HG03196 (cell line): Measurements from ENCODE around the gene CAPN5.
A peak's percentile ranks its signal among the peaks of the same experiment; 100 is the strongest.
"Not testable (repeated sequence)": the region's sequence is repeated elsewhere in the genome, so short reads cannot be mapped to it uniquely, and the experiment has no call there.

Experiments
- ATAC-seq: cut with Tn5 transposase; IDR thresholded peaks from one replicate; pipeline ENCODE4 v1.9.1; 2021; ENCODE audit not compliant: unreplicated experiment

The CAPN5 gene

DNA sequence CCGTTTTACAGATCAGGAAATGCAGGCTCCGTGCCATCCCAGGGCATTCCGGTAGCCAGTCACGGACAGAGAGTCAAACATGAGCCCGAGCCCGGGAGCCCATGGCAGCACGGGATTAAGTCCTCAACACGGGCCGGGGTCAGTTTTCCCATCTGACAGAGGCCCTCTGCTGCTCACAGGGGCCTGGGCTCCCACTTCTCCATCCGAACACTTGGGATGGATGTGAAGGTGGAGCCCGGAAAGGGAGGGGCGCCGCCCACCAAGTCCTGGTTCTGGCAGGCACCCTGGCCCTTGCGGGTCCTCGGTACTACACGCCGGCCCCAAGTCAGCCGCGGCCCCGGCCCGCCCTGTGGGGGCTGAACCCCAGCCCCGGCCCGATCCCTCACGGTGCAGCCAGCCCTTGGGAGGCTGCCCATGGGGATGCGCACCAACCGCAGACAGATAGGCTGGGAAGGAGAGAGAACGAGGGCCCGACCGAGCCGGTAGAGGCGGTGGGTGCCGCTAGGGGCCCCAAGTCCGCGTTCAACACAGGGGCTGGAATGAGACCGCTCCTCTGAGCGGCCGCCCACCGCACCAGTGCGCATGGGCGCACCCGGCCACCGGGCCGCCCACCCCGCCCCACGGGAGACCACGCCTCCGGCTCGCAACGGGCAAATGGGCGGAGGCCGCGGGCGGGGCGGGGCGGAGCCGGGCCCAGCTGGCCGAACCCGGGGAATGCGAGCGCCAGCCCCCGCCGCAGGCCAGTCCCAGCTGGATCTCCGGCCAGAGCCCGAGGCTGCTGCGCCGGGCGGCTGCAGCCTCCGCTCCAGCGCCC lies at the start of gene CAPN5:
Gene CAPN5, plus strand, starts transcription at position 743 of the 814 bp plus-strand sequence. CDS start 17,916 bp downstream, outside the sequence.
- ATAC-seq = peak; percentile 85

DNA sequence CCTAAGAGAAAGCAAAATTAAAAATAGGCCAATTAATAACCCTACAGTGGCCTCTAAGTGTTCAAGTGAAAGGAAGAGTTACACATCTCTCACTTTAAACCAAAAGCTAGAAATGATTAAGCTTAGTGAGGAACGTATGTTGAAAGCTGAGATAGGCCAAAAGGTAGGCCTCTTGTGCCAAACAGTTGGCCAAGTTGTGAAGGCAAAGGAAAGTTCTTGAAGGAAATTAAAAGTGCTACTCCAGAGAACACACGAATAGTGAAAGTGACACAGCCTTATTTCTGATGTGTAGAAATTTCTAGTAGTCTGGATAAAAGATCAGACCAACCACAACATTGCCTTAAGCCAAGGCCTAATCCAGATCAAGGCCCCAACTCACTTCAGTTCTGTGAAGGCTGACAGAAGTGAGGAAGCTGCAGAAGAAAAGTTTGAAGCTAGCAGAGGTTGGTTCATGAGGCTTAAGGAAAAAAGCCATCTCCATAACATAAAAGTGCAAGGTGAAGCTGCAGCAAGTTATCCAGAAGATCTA lies 48.3 kb upstream of the CAPN5 start:
- ATAC-seq = not testable (repeated sequence)

- ATAC-seq = no peak
These were observed 46.7 kb upstream of the CAPN5 start for GRCh38 chr11:77019976-77020595.

- no peak for ATAC-seq
These were observed 46.0 kb upstream of the CAPN5 start for GRCh38 chr11:77020734-77021133.

DNA sequence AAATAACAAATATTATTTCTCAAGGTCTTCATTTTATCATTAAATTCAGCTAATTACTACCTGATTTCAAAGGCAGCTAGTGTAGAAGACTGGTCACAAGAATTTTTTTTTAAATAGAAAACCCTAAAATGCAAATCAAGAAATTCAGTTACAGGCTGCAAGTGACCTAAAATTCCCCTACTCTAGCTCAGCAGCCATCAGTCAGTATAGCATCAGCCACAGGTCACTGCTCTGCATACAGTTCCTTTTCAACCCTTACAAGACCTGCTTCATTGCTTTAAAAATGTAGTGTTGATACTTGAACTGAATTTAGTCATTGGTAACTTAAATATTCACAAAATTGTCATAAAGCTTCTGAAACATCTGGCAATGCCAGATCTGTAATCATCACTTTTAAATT lies 42.0 kb upstream of the CAPN5 start:
- no peak for ATAC-seq

- no peak for ATAC-seq
These were observed 40.5 kb upstream of the CAPN5 start for GRCh38 chr11:77026221-77026620.

- no peak for ATAC-seq
These were observed 40.0 kb upstream of the CAPN5 start for GRCh38 chr11:77026743-77027142.

DNA sequence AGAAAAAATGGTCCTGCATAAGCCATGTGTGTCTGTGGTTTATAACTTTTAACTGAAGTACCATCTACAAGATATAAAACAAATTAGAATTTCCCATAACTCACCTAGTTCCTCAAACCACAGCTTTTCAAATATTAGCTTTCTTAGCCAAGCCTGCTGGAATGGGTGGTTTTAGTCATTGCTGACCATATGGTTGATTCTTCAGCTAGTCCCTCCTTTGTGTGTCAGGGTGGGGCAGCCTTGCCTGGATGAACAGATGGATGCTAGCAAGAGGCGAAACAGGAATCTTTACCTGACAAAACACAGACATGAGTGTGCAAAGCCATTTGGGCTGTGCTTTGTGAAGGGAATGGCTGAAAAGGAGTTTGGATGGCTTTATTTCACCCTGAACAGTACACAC lies 39.5 kb upstream of the CAPN5 start:
- no peak for ATAC-seq

- no peak for ATAC-seq
These were observed 36.9 kb upstream of the CAPN5 start for GRCh38 chr11:77029829-77030228.

DNA sequence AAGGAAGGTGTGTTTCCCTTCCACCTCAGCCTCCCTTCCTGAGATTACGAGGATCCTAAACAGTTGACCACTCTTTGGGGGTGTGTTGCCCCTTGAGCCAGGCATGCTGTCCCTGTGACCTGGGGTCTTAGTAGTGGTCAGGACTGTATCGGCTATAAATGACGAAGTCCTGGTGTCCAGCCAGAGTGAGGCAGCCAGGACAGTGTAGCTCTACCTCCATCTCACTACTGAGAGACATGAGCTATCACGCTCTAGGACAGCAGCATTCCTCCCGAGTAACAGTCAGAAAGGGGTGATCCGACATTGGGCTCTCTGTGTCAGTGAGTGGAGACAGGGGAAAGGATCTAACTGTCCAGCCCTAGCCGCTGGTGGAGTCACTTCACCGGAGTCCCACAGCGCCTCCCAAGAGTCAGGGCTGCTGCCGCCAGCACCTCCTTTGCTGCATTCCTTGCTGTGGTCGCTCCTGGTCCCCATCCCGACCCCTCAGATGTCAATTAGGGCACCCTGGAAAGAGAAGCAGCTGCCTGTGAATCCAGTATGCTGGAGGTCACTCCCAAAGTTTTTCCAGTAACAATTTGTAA lies 35.8 kb upstream of the CAPN5 start:
- ATAC-seq = no peak

DNA sequence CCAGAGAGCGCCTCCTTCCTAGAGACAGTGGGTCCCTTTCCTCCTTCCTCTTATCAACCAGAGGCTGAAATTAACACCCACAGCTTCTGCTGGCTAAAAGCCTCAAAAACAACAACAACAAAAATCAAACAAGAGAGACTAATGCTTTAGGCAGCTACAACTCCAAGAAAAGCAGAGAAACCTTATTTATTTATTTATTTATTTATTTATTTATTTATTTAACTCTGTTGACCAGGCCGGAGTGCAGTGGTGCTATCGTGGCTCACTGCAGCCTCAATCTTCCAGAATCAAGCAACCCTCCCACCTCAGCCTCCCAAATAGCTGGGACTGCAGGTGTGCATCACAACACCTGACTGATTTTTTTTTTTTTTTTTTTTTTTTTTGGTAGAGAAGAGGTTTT lies 35.2 kb upstream of the CAPN5 start:
- no peak for ATAC-seq

DNA sequence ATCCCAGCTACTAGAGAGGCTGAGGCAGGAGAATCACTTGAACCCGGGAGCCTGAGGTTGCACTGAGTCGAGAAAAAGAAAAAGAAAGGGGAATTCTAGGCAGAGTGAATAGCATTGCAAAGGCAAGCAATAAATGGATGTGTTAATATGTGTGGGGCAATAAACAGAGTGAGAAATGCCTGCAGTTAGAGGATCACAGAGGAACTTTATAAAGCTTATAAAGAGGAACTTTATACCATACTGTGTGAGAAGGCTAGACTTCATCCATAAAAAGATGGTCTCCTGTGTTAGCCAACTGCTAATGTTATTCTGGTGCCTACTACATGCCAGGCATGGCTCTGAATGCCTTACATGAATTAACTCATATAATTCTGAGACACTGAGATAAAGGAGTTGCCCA lies 31.7 kb upstream of the CAPN5 start:
- no peak for ATAC-seq

DNA sequence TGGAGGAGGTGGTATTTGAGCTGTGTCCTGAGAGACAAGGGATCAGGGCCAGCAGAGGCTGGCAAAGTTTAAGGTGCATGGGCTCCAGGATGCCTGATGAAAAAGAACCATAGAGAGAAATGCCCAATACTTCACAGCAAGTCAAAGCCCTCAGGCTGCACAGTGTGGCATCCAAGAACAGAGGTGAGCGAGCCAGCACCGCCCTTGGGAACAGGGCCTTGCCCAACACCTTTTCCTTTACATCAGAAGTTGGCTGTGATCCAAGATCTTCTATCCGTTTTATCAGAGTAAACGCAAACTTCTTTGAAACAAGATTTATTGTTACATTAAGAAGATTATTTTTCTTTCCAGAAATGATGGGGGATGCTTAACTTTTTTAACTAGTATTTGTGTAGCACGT lies 31.2 kb upstream of the CAPN5 start:
- no peak for ATAC-seq

- no peak for ATAC-seq
These were observed 30.4 kb upstream of the CAPN5 start for GRCh38 chr11:77036398-77036797.

GRCh38 chr11:77037057-77037456 lies 29.7 kb upstream of the CAPN5 start:
- ATAC-seq = no peak

GRCh38 chr11:77038029-77038824 lies 28.5 kb upstream of the CAPN5 start:
- no peak for ATAC-seq

GRCh38 chr11:77038825-77039326 lies 27.9 kb upstream of the CAPN5 start:
- no peak for ATAC-seq

DNA sequence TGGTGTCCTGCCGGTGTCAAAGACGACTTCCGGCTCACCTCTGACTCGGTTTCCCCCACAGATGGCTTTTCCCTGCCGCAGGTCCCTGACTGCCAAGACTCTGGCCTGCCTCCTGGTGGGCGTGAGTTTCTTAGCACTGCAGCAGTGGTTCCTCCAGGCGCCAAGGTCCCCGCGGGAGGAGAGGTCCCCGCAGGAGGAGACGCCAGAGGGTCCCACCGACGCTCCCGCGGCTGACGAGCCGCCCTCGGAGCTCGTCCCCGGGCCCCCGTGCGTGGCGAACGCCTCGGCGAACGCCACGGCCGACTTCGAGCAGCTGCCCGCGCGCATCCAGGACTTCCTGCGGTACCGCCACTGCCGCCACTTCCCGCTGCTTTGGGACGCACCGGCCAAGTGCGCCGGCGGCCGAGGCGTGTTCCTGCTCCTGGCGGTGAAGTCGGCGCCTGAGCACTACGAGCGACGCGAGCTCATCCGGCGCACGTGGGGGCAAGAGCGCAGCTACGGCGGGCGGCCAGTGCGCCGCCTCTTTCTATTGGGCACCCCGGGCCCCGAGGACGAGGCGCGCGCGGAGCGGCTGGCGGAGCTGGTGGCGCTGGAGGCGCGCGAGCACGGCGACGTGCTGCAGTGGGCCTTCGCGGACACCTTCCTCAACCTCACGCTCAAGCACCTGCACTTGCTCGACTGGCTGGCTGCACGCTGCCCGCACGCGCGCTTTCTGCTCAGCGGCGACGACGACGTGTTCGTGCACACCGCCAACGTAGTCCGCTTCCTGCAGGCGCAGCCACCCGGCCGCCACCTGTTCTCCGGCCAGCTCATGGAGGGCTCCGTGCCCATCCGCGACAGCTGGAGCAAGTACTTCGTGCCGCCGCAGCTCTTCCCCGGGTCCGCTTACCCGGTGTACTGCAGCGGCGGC lies 27.0 kb upstream of the CAPN5 start:
- ATAC-seq = no peak

DNA sequence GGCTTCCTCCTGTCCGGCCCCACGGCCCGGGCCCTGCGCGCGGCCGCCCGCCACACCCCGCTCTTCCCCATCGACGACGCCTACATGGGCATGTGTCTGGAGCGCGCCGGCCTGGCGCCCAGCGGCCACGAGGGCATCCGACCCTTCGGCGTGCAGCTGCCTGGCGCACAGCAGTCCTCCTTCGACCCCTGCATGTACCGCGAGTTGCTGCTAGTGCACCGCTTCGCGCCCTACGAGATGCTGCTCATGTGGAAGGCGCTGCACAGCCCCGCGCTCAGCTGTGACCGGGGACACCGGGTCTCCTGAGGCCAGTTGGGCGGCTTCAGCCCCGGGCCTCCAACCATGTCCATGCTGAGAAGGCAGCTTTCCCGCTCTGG lies 26.4 kb upstream of the CAPN5 start:
- no peak for ATAC-seq

DNA sequence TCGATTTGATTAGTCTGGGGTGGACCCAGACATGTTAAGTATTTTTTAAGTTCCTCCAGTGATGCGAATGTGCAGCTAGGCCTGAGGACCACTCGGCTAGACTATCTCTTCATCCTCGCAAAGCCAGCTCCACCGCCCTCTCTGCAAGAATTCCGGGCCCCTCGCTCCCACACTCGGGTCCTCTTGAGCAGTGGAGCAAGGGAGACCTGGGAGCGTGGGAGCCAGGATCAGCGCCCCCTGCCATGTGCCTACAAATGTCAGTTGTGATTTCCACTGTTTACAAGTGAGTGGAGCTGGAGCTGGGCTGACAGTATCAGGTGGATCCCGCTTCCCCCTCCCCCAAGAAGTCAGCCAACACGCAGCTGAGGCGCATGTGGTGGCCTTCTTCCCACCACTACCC lies 25.9 kb upstream of the CAPN5 start:
- ATAC-seq = no peak
